Inflammatory macrophage treated with lipopolysaccharide for 4 hours (primary cell): ENCODE results near the gene SOCS2.

Experiments used
- DNase-seq: peaks from one replicate; pipeline ENCODE4 v3.0.0-alpha.2; 2020

SOCS2 gene

DNA sequence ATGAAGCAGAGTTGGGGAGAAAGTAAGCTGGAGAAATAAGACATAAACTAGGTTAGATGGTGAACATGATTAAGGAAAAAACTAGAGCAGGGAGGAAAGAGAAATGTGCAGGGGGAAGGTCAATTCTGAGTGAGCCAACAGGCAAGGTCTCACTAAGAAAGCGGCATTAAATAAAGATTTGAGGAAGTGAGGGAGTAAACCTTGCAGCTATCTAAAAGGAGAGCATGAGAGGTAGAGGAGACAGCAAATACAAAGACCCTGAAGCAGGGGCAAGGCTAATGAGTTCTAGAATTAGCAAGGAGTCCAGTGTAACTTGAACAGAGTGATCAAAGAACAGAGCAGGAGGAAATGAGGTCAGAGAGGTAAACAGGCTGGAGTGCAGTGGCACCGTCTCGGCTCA is 4.4 kb upstream of the SOCS2 start:
- no peak for DNase-seq

DNA sequence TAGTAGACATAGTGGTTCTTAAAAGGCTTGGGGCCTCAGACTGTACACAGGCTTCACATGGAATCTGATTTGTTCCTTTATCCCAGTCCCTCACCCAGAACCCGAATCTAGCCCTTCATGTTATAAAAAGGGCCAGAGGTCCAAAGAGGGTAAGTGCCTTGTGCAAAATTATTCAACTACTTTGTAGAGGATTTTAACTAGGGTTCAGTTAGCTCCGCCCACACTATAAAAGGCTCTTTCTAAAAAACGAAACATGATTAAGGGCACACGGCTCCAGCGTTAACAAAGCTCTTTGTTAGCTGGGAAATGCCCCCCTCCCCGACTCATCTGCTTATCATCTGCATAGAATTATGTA is 3.2 kb upstream of the SOCS2 start:
- no peak for DNase-seq

DNA sequence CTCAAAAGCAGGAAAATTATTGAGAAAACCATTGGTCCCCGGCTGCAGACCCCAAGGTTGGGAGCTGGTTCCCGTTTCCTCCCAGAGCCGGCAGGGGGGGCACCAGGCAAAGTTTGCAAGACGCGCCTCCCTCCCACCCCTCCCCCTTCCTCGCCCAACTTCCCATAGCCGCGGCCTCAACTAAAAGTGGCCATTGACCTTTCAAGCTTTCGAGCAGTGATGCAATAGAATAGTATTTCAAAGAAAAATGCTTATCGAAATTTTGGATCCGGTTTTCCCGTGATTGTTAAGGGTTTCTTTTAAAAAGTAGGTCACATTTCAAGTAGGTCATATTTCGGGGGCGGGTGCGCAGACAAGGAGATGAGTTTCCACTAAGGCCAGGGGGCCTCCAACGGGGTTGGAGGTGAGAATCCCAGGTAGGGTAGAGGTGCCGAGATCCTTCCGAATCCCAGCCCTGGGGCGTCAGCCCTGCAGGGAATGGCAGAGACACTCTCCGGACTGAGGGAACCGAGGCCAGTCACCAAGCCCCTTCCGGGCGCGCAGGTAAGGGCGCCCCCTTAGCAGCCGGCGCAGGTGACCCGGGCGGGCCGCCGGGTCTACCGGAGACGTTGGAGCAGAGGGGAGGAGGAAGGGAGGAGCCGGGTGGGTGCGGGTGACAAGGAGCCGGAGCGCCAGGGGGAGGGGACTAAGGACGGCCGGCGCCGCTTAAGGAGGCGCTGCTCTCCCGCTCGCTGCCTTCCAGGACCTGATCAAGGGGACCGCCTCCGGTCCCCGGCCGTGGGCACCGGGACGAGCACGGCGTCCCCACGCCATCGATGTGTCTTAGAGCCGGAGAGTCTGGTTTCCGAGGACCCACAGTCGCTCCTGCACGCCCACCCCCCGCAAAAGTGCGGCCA is 2.6 kb upstream of the SOCS2 start:
- DNase-seq = peak; percentile 86

DNA sequence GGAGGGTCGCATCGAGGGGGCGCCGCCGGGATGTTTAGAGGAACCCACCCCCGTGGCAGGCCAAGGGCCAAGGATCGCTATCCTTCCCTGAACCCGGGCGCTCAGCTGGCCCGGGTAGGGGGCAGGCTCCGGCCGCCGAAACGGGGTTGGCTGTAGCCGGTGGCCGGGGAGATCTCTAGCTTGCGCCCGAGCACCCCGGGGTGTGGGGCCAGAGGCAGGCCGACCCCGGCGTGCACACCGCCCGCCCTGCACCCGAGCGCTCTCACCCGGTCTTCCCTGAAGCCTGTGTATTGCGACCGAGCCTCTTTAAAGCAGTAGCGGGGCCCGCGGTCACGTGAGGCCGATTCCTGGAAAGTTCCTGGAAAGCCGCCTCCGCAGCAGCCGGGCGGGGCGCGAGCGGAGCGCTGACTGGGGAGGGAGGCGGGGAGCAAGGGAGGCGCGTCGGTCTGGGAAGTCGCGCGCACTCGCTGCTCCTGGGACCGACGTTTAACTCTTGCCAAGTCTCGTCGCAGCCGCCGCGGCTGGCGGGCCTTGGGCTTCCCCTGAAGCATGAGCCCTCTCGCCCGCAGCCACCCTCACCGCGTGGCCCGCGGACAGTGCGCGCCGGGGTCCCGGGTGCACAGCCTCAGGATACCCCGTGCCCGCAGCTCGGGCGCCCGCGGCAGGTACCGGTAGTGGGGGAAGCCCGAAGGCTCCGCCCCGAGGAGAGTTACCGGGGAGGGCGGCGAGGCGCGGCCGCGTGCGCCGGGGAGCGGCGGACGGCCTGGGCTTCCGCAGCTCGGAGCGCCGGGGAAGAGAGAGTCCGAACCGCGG is 1.7 kb upstream of the SOCS2 start:
- peak; percentile 96 for DNase-seq

DNA sequence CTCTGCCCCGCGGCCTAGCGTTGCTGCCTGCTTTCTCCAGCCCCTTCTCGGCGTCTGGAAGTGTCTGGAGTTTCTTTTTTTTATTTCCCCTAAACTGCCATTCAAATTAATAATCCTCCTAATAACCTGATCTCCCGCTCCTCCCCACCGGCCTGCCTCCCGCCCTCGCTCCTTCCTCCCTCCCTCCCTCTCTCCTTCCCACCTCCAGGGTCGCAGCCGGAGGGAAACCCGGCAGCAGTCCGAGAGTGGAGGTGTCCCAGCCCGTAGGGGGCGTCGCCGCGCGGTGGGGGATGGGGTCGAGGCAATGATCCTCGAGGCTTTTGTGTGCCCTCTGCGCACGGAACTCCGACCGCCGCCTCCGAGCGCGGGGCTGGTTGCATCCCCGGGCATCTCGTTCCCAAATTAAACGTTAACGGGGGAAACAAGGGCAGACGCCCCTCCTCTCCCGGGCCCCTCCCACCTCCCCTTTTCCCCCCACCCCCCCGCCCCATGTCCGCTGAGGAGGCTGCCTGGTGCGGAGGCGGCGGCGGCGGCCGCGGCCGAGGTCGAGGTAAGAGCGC is 1.0 kb upstream of the SOCS2 start:
- DNase-seq = peak; percentile 25

DNA sequence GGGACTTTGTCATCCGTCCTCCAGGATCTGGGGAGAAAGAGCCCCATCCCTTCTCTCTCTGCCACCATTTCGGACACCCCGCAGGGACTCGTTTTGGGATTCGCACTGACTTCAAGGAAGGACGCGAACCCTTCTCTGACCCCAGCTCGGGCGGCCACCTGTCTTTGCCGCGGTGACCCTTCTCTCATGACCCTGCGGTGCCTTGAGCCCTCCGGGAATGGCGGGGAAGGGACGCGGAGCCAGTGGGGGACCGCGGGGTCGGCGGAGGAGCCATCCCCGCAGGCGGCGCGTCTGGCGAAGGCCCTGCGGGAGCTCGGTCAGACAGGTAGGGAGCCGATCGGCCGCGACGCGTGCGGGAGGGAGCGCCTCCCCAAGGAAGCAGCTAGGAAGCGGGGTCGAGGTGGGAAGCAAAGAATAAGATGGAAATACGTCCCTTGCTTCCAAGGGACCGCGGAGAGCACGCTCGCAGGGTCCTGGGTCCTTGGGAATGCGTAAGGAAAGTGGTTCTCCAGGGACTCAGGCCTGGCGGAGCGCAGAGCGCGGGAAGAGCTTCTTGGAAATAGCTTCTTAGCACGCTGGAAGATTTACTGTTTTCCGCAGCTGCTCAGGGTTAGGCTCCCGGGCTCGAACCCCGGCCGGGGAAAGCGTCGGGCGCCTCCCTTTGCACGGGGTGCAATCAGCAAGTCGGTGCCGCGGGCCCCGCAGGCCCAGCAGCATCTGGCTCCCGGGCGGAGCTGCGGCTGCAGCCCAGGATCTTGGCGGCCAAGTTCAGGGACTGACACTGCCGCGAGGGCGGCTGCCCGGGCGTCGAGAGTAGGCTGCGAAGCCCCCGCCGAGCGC is 457 bp downstream of the SOCS2 start:
- DNase-seq = no peak

DNA sequence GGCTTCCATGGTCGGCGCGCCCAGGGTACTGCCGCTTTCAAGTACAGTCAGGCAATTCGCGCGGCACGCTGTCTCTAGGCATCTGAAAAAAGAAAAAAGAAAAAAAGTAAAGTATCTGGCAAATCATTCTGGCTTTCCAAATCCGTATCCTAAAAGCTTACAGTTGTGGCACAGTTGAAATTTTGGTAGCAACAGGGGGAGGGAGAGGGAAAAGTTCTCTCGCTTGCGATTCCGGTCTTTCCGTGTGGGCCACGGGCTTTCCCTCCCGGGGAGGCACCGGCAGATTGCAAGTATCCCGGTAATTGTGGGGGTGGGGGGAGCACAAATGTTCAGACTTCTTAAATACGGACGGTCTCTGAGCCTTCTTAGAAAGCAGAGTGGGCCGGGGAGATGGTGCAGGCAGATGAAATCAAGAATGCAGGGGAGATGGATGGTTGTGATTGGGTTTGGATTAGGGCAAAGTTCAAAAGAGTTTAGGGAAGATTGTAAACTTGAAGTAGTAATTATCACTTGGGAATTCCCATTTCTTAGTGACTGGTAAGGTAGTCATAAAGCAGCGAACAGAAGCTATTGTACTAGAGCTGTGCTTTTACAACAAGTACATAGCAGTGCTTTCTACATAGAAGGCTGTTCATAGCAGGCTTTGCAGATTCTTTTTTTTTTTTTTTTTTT is 1.2 kb downstream of the SOCS2 start:
- DNase-seq = peak; percentile 39

DNA sequence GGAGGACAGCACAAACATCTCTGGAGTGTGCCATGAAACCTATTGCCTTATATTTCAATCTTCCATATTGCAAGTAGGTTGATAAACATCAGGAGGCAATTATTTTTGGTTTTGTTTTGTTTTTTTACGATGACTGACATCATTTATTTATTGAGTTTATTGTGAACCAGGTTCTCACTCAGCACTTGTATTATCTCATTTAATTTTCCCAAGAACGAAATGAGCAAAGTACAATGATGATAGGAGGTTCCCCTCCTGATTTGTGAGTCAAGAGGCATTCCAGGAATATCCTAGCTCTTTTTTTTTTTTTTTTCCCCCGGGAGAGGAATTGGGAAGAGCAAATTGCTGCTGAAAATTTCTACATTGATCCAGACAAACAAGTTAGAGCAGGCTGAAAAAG is 4.7 kb downstream of the SOCS2 start:
- no peak for DNase-seq

DNA sequence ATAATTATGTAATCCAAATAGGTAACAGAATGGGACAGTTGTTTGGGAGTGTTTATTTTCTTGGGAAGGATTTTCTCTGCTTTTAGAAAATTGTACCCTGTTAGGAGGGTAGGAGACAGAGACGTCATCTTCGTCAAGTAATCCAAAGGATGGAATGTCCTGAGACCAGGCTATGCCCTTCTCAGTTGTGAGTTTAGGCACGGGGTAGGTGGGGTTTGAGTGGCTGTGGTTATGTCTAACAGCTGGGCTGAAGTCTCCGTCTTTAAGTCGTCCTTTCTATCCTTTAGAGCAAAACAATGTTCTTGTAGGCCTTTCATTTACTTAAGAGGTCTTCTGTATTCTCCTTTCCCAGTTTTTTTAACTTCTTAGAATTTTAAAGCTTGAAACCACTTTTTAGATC is 5.7 kb downstream of the SOCS2 start:
- DNase-seq = no peak

DNA sequence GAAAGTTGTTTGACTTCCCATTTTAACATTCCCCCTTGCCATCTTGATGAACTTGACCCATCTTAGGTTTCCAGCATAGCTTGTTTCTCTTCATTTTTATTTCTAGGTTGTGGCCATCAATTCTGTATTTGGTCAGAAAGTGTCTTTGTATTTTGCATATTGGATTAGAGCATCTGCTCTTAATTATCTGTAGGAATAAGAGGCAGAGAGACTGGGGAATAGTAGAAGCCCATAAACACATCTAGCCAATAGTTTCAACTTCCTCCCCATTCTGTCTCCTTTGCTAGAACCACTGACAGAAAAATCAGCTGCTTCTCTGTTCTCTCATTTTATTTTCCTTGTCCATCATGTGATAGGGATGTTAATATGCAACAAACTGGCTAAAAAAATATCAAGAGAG is 8.2 kb downstream of the SOCS2 start:
- DNase-seq = no peak

DNA sequence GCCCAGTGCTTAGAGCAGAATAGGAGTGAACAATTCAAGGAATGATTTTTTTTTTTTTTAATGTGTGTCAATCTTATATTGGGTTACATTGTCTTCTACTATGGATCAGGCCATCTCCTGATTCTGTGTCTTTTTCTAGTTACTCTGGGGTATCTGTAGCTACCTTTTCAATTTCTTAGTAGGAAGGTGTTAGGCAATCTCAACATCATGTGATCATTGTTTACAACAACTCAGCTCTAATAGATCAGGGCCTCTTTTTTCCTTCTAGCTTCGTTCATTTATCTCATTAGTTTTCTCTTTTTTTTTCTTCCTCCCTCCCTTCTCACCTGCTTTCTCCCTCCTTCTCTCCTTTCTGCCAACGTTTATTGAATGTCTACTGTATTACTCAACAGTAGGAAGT is 8.9 kb downstream of the SOCS2 start:
- DNase-seq = no peak

DNA sequence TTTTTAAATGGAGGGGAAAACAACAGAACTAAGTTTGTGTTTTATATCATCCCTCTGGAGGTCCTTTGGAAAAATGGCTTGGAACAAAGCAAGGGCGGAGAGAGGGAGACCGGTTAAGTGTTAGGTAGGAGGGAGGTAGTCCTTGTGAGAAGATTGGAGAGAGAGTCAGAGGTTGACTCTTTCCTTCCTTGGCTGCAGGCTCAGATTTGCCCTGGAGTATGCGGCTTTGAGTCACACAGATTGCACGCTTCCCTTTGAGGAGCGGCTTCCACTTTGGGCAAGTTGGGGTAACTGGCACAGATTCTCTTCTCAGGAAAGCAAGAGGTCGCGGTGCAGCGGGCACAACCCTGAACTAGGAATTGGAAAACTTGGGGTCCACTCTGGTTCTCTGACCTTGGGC is 9.9 kb downstream of the SOCS2 start:
- DNase-seq = no peak

DNA sequence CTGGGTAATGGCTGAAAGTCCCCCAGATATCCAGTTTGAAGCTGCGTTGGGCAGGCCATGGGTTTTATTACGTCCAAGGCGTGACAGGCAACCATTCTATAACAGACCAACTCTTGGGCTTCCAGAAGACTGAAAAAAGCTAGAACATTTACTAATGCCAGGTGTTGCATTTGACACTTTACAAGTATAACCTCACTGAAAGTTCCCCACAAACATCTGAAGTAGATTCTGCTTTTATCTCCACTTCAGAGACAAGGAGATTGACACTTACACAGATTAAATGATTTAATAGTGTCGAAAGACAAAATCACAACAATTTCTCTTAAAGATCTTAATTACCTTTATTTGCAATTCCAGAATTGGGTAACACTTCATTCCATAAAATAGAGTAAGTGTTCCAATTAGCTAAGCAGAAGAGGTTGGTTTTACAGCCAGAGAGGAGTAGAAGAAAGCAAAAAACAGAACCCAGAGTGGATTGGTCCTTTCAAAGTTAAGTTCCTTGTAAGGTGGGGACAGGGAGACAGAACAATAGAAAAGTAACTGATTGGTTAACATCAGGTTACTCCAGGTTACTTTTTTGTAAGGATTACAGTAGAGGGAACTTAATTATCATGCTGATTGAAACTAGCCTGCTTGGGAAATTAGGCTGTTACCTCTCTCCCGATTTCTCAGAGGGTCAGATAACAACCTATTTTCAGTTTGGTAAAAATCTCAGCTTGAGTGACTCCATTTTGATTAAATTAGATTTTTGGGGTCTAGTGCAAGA is 11.3 kb downstream of the SOCS2 start:
- DNase-seq = no peak

DNA sequence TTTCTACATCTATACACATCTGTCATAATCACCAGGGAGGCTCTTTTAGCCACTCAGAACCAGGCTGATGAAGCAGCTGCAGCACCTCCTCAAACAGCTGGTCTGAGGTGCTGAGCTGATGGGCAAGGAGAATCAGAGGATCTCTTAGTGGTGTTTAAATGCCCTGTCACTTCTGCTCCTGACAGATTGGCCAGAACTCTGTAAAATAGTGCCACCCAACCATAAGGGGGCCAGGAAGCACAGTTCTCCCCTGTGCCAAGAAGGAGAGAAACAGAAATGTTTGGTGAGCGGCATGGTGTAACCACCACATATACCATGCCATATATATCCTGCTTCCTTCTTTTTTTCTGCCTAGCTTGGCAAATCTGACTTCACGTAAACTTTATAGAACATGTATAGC is 12.8 kb downstream of the SOCS2 start:
- DNase-seq = no peak

DNA sequence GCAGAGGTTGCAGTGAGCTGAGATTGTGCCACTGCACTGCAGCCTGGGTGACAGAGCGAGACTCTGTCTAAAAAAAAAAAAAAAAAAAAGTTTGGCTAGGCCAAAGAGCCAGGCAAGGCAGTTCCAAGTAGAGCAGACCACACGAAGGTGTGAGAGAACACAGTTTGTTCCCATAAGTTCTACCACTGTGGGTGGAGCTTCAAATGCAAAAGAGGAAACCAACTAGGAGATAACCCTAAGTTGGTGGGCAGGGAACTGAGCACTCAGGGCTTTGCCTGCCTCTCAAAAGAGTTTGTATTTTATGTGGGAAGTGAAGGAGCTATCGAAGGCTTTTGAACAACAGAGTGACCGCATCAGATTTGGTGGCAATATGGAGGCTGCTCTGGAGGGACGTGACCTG is 15.1 kb downstream of the SOCS2 start:
- peak; percentile 40 for DNase-seq

DNA sequence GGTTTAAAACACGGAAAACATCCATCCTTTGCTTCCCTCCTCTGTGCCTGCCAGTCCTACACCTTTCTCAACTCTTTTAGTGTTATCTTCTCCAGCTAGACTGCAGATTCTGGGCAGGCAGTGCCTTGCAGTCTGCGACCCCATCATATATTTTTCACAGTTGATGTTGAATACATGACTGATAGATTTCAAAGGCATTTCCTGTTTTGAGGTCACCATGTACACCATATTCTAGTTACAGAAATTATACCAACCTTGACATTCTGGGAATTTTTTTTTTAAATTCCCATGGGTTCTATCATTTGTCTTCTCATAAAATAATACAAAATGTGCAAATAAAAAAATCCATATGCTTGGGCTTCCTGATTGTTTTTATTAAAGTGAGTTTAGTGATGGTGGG is 16.6 kb downstream of the SOCS2 start:
- DNase-seq = no peak

DNA sequence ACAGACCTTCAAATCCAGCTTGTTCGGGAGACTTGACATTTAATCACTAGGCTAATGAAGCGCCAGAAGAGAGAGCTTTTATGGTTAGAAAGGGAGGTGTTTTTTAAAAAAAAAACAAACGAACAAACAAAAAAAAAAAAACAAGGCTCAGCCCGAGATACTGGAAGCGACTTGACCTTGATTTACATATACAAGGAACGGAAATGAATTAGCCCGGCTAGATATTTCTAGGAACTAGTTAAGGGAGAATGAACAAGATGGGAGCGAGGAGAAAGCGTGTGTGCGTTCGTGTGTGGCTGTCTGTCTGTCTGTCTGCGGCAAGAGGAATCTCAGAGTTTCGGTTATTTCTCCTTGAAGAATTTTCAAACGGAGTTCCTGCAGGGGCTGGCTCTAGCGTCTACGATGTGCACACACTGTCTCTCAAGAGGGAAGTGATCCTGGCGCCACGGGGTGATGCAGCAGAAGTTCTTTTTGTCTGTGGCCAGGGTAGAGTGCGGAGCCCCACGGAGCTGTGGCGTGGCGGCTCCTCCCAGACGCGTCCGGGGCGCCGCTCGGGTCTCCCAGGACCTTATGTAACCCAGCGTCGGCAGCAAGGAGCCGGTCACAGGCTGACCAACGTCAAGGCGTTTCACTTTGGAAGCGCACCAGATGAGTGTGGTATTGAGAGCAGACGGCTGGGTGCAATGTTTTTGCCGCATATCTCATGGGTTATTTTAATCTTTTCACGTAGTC is 18.8 kb downstream of the SOCS2 start:
- DNase-seq = peak; percentile 93

DNA sequence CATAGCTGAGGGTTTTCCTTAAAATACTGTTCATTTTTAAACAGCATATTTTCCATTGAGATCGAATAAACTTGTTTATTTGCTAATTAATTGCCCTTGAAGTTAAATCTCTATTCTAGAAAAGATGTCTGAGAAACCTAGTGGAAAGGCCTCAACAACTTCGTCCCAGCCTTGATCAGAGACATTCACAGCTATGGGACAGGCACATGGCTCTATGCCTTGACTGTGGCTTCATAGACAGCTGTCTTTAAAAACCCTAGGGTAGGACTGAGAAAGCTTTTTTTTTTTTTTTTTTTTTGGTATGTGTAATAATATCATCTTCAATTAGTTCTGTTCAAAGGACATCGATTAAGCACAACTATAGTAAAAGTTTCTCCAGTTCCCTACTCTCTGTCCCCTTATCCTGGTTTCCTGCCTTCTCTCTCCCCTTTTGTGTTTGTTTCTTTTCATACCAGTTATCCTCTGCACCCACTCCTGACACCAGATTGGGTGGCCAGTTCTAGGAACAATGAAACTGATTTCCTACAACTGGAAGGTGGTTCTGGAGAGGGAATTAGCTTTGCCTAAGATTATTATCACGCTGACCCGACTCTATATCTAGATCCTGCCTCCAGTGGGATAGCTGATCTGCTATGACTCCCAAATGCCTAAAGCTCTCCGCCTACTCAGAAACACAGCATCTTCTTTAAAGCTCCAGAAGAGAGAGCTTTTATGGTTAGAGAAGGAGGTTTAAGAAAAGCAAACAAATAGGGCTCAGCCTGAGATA is 20.3 kb downstream of the SOCS2 start:
- DNase-seq = no peak

DNA sequence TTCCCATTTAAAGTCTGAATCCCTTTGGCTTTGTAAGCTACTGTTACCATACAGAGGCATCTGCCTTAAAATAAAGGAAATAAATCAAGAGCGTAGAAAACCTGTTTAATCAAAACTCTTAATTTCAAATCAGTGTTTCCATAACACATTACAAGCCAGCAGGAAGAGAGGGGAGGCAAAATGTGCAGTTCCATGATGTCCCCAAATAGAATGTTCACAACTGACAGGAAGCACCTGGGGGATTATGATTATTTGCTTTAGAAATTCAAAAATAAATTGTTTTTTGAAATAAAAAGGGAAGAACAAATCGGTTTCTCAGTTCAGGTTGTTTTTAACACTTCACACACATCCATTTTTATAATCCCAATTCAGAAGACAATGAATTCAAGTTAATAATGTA is 21.4 kb downstream of the SOCS2 start:
- DNase-seq = no peak

DNA sequence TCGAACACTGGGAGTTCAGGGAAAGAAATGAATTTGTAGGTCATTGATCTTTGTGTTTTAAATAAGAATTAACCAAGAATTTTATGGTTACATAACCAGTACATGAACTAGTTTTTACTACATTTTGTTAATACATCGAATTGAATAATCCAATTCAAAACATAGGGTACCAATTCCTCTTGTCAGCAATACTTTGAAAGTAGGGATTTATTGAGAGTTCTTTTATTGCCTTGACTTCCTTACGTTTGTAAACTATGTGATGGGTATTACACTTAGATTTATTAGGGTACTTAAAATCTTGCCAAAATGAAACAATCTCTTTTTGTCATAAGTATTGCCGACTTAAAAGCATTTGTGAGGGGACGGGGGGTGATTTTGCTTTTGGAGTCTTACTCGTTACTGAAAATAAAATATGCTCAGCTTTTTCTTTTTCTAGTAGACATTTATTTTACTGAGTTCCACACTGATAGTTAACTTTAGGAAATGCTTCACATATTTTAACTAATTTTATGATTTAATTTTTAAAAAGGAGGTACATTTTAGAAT is 22.4 kb downstream of the SOCS2 start:
- no peak for DNase-seq
